Thyroid gland (tissue), 4 donors: ENCODE measurements around the gene ZNF524. TPM values are rescaled to one million over a fixed set of nuclear protein-coding genes. Genes with fewer than 3 reads are reported as not detected.
"Not testable (repeated sequence)": the region's sequence is repeated elsewhere in the genome, so short reads cannot be mapped to it uniquely, and the experiment has no call there.

Source experiments
- DNase-seq, 2 donors: peaks; one replicate each; pipeline ENCODE4 v3.0.0-alpha.2; 2019
- H3K27ac ChIP-seq, 3 donors: fragments of 200-600 bp; sonication (generic); 1 replicate in 2 of 3; 2 replicates in 1 of 3; pipeline ENCODE4 v1.5.1; 2016 to 2019; ENCODE audit warnings: mild to moderate bottlenecking in 1 of 3, moderate library complexity in 1 of 3
- H3K27me3 ChIP-seq: fragments of 200-600 bp; sonication (generic); one replicate; pipeline ENCODE4 v1.5.1; 2019
- H3K36me3 ChIP-seq, 2 donors: fragments of 200-600 bp; sonication (generic); one replicate each; pipeline ENCODE4 v1.5.1; 2016 to 2019
- H3K4me1 ChIP-seq, 2 donors: fragments of 200-600 bp; sonication (generic); one replicate each; pipeline ENCODE4 v1.5.1; 2017 to 2019
- H3K4me3 ChIP-seq, 3 donors: fragments of 200-600 bp; sonication (generic); replicated peaks in 1 of 3; 1 replicate in 2 of 3; 2 replicates in 1 of 3; pipeline ENCODE4 v1.5.1; 2016; ENCODE audit warnings: mild to moderate bottlenecking in 1 of 3
- H3K9me3 ChIP-seq: fragments of 200-600 bp; sonication (generic); one replicate; pipeline ENCODE4 v1.5.1; 2017
- CTCF ChIP-seq, 6 experiments: fragments of 200-600 bp in 3 of 6; fragments of 450-650 bp in 3 of 6; sonication (generic) in 3 of 6; IDR thresholded peaks; one replicate each; pipeline ENCODE4 v1.5.1; 2016 to 2019; ENCODE audit warnings: antibody characterized with exemption in 6 of 6, mild to moderate bottlenecking in 2 of 6, inconsistent platforms in 1 of 6, moderate library complexity in 1 of 6
- POLR2A ChIP-seq, 2 donors: fragments of 450-650 bp; IDR thresholded peaks; one replicate each; pipeline ENCODE4 v1.6.1; 2017; ENCODE audit warnings: antibody characterized with exemption in 2 of 2, mild to moderate bottlenecking in 2 of 2, moderate library complexity in 1 of 2
- WGBS, 2 donors: methylation state at CpG; one replicate each; pipeline ENCODE4 v1.1.5; 2017; 5-methylcytosine and 5-hydroxymethylcytosine counted together
- intact Hi-C: fragments of 100-400 bp; cut with DNase I; formaldehyde crosslinking; loops from one replicate; pipeline ENCODE4 v1.15.1; 2023
- total RNA-seq, 4 donors: library from RNA; depleted of rRNA; stranded (reverse); fragments of >200 nt; gene quantifications; one replicate each; pipeline ENCODE4 v1.2.3, GENCODE V29; 2016

The ZNF524 gene
- total RNA-seq, 4 donors from 2014 or later, result 13.0 to 34.2 (median 28.9) TPM

- no peaks in the 10 kb centered on the region for H3K9me3 ChIP-seq
- 44 to 57% methylated on average over 9 of the region's 9 CpGs for WGBS, 2 donors
- H3K27me3 ChIP-seq, result no peaks in the 10 kb centered on the region
- no peak overlapping the region for H3K4me3 ChIP-seq
- H3K27ac ChIP-seq, result no peak overlapping the region
- intact Hi-C loops, result no loop called here
- no peak for TF ChIP-seq CTCF (IDR thresholded peaks at IDR 0.05)
- TF ChIP-seq POLR2A (IDR thresholded peaks at IDR 0.05), result no peak
- no peaks in the 10 kb centered on the region for H3K4me1 ChIP-seq
- no peak for DNase-seq
- H3K36me3 ChIP-seq, result no peaks in the 10 kb centered on the region
Measured at GRCh38 chr19:55566823-55567222, 33.3 kb upstream of the ZNF524 start.

GRCh38 chr19:55567708-55568328 is 32.3 kb upstream of the ZNF524 start:
- Histone ChIP-seq H3K27ac (no peak overlapping the region), H3K4me1 (no peaks in the 10 kb centered on the region), H3K4me3 (no peak overlapping the region), H3K36me3 (no peaks in the 10 kb centered on the region), H3K27me3 (no peaks in the 10 kb centered on the region), H3K9me3 (no peaks in the 10 kb centered on the region)
- intact Hi-C loops, result no loop called here
- TF ChIP-seq POLR2A (IDR thresholded peaks at IDR 0.05) (no peak), CTCF (IDR thresholded peaks at IDR 0.05) (no peak)
- DNase-seq, result no peak

GRCh38 chr19:55569477-55569876 is 30.6 kb upstream of the ZNF524 start:
- H3K27ac ChIP-seq, H3K36me3 ChIP-seq, H3K27me3 ChIP-seq, intact Hi-C loops, H3K4me1 ChIP-seq, H3K9me3 ChIP-seq, H3K4me3 ChIP-seq, DNase-seq: not testable (repeated sequence)
- 92 to 94% methylated on average over 5 of the region's 5 CpGs for WGBS, 2 donors

GRCh38 chr19:55573929-55574328 is 26.2 kb upstream of the ZNF524 start:
- H3K27ac ChIP-seq, DNase-seq, intact Hi-C loops, H3K4me1 ChIP-seq, H3K4me3 ChIP-seq, H3K9me3 ChIP-seq, H3K27me3 ChIP-seq: not testable (repeated sequence)
- 91 to 93% methylated on average over 6 of the region's 6 CpGs for WGBS, 2 donors
- H3K36me3 ChIP-seq, result peaks cover 11 to 18% of the 10 kb centered on the region in 2 donors

GRCh38 chr19:55576746-55577145 is 23.3 kb upstream of the ZNF524 start:
- Histone ChIP-seq H3K36me3 (peaks cover 11 to 18% of the 10 kb centered on the region in 2 donors), H3K9me3 (no peaks in the 10 kb centered on the region), H3K4me1 (peaks cover 8 to 14% of the 10 kb centered on the region in 2 donors), H3K27ac (no peak overlapping the region), H3K27me3 (no peaks in the 10 kb centered on the region), H3K4me3 (no peak overlapping the region)
- TF ChIP-seq CTCF (IDR thresholded peaks at IDR 0.05) (no peak), POLR2A (IDR thresholded peaks at IDR 0.05) (no peak)
- no peak for DNase-seq
- 94% methylated on average over 5 of the region's 5 CpGs for WGBS, 2 donors
- intact Hi-C loops, result no loop called here

- DNase-seq, result no peak
- H3K4me3 ChIP-seq, result no peak overlapping the region
Measured at GRCh38 chr19:55578031-55578760, 21.9 kb upstream of the ZNF524 start.

More at GRCh38 chr19:55578031-55578760, 21.9 kb upstream of the ZNF524 start:
- Histone ChIP-seq H3K36me3 (peaks cover 11 to 18% of the 10 kb centered on the region in 2 donors), H3K27ac (no peak overlapping the region), H3K9me3 (no peaks in the 10 kb centered on the region), H3K4me1 (peaks cover 11 to 24% of the 10 kb centered on the region in 2 donors), H3K27me3 (no peaks in the 10 kb centered on the region)
- intact Hi-C loops, result no loop called here
- TF ChIP-seq CTCF (IDR thresholded peaks at IDR 0.05), result no peak
- no peak for TF ChIP-seq POLR2A (IDR thresholded peaks at IDR 0.05)
- 94% methylated on average over 56 to 71 of the region's 83 CpGs for WGBS, 2 donors
